Suprapubic skin (tissue), 3 donors: ENCODE results near the gene SLC44A4.

Experiments used
- CTCF ChIP-seq, 2 donors: fragments of 200-600 bp in 1 of 2; fragments of 450-650 bp in 1 of 2; sonication (generic) in 1 of 2; IDR thresholded peaks; one replicate each; pipeline ENCODE4 v1.5.1; 2016 to 2019; ENCODE audit warnings: antibody characterized with exemption in 2 of 2, mild to moderate bottlenecking in 1 of 2, moderate library complexity in 1 of 2
- POLR2A ChIP-seq, 2 donors: fragments of 450-650 bp; IDR thresholded peaks; one replicate each; pipeline ENCODE4 v1.6.1; 2017; ENCODE audit warnings: antibody characterized with exemption in 2 of 2, mild to moderate bottlenecking in 2 of 2, moderate library complexity in 2 of 2

- TF ChIP-seq POLR2A (IDR thresholded peaks at IDR 0.05) (no peak), CTCF (IDR thresholded peaks at IDR 0.05) (no peak)
Observed at GRCh38 chr6:31886541-31886991, 7.8 kb upstream of the SLC44A4 start.
